Amygdala (tissue), 56 donors: ENCODE data around the gene NEDD8.
"Not testable (repeated sequence)": the region's sequence is repeated elsewhere in the genome, so short reads cannot be mapped to it uniquely, and the experiment has no call there.

Experiments
- DNase-seq, 56 donors: peaks; one replicate each; lab custom pipeline; 2025; lab: John Stamatoyannopoulos, UW

NEDD8 gene

GRCh38 chr14:24231263-24232120 lies 675 bp downstream of the NEDD8 start:
- DNase-seq, result peak in 6 of 56 donors; percentile 19 to 75 (median 43)

- no peak for DNase-seq
Observed at GRCh38 chr14:24228902-24229301, 3.3 kb downstream of the NEDD8 start.

GRCh38 chr14:24226473-24226872 lies 5.7 kb downstream of the NEDD8 start:
- DNase-seq, result no peak

- DNase-seq, result no peak
Observed at GRCh38 chr14:24224618-24225071, 7.5 kb downstream of the NEDD8 start.

GRCh38 chr14:24222987-24223386 lies 9.2 kb downstream of the NEDD8 start:
- not testable (repeated sequence) for DNase-seq

- DNase-seq, result no peak
Observed at GRCh38 chr14:24219521-24219920, 12.6 kb downstream of the NEDD8 start.

- no peak for DNase-seq
Observed at GRCh38 chr14:24219080-24219479, 13.1 kb downstream of the NEDD8 start.

- DNase-seq, result not testable (repeated sequence)
Observed at GRCh38 chr14:24216876-24217275, 15.3 kb downstream of the NEDD8 start.

GRCh38 chr14:24216345-24216699 lies 15.8 kb downstream of the NEDD8 start:
- no peak for DNase-seq

- peak; percentile 21 to 89 (median 73) for DNase-seq
Observed at GRCh38 chr14:24215495-24216344, 16.4 kb downstream of the NEDD8 start, which contains the start of gene MDP1. Gene MDP1, minus strand, starts transcription at chr14:24216066. Its CDS starts 111 bp downstream, at chr14:24215955.

- no peak for DNase-seq
Observed at GRCh38 chr14:24213866-24214662, 18.1 kb downstream of the NEDD8 start.

- peak; percentile 55 to 95 (median 87) for DNase-seq
Observed at GRCh38 chr14:24212924-24213865, 19.0 kb downstream of the NEDD8 start, which contains the start of gene CHMP4A. Gene CHMP4A, minus strand, starts transcription at chr14:24213488. Its CDS starts 49 bp downstream, at chr14:24213439.

GRCh38 chr14:24211311-24211710 lies 20.9 kb downstream of the NEDD8 start:
- DNase-seq, result no peak

GRCh38 chr14:24207625-24208024 lies 24.5 kb downstream of the NEDD8 start:
- no peak for DNase-seq

- no peak for DNase-seq
Observed at GRCh38 chr14:24207104-24207551, 25.0 kb downstream of the NEDD8 start.

GRCh38 chr14:24206260-24207103 lies 25.7 kb downstream of the NEDD8 start:
- no peak for DNase-seq

GRCh38 chr14:24204163-24205146 lies 27.7 kb downstream of the NEDD8 start:
- DNase-seq, result no peak
